NCI-H1436 treated with DMSO at 0.1 percent for 48 hours (cell line): ENCODE measurements around the gene TOP2A.

Experiments
- DNase-seq: peaks from one replicate; lab custom pipeline; 2025; lab: John Stamatoyannopoulos, UW

The TOP2A gene

GRCh38 chr17:40452216-40452787 is 34.6 kb upstream of the TOP2A start:
- no peak for DNase-seq

- DNase-seq: no peak
Observed at GRCh38 chr17:40451420-40451819, 33.7 kb upstream of the TOP2A start.

- no peak for DNase-seq
Observed at GRCh38 chr17:40450175-40450574, 32.5 kb upstream of the TOP2A start.

GRCh38 chr17:40448639-40449261 is 31.1 kb upstream of the TOP2A start:
- DNase-seq: no peak

GRCh38 chr17:40448213-40448638 is 30.5 kb upstream of the TOP2A start:
- DNase-seq: no peak

GRCh38 chr17:40447806-40448205 is 30.1 kb upstream of the TOP2A start:
- DNase-seq: no peak

- DNase-seq: no peak
Observed at GRCh38 chr17:40447148-40447644, 29.5 kb upstream of the TOP2A start.

GRCh38 chr17:40445751-40446468 is 28.2 kb upstream of the TOP2A start:
- DNase-seq: no peak

GRCh38 chr17:40443988-40444899 is 26.5 kb upstream of the TOP2A start:
- DNase-seq: no peak

GRCh38 chr17:40443196-40443987 is 25.7 kb upstream of the TOP2A start, which contains the start of gene IGFBP4:
TSS of gene IGFBP4 (plus strand) at chr17:40443450. CDS start at chr17:40443736, 286 bp downstream.
- no peak for DNase-seq

- no peak for DNase-seq
Observed at GRCh38 chr17:40442392-40443195, 24.9 kb upstream of the TOP2A start.

GRCh38 chr17:40440166-40440565 is 22.5 kb upstream of the TOP2A start:
- no peak for DNase-seq

- DNase-seq: no peak
Observed at GRCh38 chr17:40437095-40437732, 19.5 kb upstream of the TOP2A start.

- DNase-seq: no peak
Observed at GRCh38 chr17:40436636-40437035, 18.9 kb upstream of the TOP2A start.

- no peak for DNase-seq
Observed at GRCh38 chr17:40433551-40434415, 16.1 kb upstream of the TOP2A start.

- DNase-seq: no peak
Observed at GRCh38 chr17:40432864-40433528, 15.3 kb upstream of the TOP2A start.

GRCh38 chr17:40431231-40431602 is 13.5 kb upstream of the TOP2A start:
- no peak for DNase-seq
